Measurements from ENCODE around the gene RCOR3. TPM values are rescaled to one million over a fixed set of nuclear protein-coding genes. Genes with fewer than 3 reads are reported as not detected.

RCOR3 gene
- total RNA-seq, 2 donors from 2014 or later, result 34.7 to 37.8 TPM

DNA sequence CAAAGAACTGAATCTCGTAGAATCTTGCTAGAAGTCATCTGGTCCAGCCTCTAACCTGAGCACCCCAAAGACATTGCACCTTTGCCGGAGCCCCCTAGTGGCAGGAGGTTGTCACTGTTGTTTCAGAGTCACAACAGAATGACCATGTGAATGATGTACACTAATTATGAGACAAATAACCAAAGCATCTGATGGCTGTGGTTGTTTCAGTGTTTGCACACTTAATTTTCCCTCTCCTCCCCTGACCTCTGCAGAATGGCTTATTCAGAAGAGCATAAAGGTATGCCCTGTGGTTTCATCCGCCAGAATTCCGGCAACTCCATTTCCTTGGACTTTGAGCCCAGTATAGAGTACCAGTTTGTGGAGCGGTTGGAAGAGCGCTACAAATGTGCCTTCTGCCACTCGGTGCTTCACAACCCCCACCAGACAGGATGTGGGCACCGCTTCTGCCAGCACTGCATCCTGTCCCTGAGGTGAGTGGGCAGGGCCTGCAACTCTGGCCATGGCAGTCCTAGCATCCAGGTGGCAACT, 93.9 kb downstream of the RCOR3 start:
- H3K9me3 ChIP-seq, result no peaks in the 10 kb centered on the region
- peak; percentile 78 for DNase-seq
- H3K4me3 ChIP-seq, result no peak overlapping the region
- H3K9ac ChIP-seq (ENCODE audit: low read depth in 2 of 2, low read length in 2 of 2), result no peak overlapping the region
- TF ChIP-seq, protein P1, sequence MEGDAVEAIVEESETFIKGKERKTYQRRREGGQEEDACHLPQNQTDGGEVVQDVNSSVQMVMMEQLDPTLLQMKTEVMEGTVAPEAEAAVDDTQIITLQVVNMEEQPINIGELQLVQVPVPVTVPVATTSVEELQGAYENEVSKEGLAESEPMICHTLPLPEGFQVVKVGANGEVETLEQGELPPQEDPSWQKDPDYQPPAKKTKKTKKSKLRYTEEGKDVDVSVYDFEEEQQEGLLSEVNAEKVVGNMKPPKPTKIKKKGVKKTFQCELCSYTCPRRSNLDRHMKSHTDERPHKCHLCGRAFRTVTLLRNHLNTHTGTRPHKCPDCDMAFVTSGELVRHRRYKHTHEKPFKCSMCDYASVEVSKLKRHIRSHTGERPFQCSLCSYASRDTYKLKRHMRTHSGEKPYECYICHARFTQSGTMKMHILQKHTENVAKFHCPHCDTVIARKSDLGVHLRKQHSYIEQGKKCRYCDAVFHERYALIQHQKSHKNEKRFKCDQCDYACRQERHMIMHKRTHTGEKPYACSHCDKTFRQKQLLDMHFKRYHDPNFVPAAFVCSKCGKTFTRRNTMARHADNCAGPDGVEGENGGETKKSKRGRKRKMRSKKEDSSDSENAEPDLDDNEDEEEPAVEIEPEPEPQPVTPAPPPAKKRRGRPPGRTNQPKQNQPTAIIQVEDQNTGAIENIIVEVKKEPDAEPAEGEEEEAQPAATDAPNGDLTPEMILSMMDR (IDR thresholded peaks at IDR 0.05), result peak; percentile 81
- no peaks in the 10 kb centered on the region for H3K27me3 ChIP-seq
- intact Hi-C loops (cut with DNase I), result loop anchor here (1.0 kb wide), 1 partner anchor 30 kb away; no protein-coding TSS in a partner anchor
- no peaks in the 10 kb centered on the region for H3K4me1 ChIP-seq
- peaks cover 8% of the 10 kb centered on the region for H3K36me3 ChIP-seq
- H3K27ac ChIP-seq, result no peak overlapping the region

DNA sequence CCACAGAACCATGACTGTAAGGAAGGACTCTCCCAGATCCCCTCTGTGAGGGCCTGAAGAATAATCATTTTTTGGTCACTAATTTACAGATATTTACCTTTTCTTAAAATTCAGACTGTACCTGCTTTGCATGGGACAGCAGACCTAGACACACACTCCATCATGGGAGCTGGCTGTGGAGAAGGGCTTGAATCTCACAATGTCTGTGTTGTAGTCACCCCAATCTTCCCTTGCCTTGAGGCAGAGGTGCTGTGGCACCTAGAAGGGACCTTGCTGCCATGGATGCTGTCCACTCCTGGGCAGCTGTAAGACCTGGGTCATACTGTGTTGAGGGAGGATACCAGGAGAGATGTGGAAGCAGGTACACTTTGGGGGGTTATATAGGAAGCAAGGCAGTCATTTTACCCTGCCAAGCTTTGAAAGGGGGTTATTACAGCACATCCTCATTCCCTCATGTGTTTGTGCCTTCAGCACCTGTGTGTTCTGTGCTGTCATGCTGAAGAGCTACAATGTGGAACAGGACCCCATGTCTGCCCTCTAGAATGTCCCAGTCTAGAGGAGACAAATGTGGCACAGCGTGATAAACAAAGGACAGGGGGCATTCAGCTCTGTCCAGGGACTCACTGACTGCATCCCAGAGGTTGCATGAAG, 94.5 kb downstream of the RCOR3 start:
- H3K4me1 ChIP-seq, result no peaks in the 10 kb centered on the region
- no peaks in the 10 kb centered on the region for H3K9me3 ChIP-seq
- H3K4me3 ChIP-seq, result no peak overlapping the region
- H3K27me3 ChIP-seq, result no peaks in the 10 kb centered on the region
- intact Hi-C loops (cut with DNase I), result loop anchor here (1.0 kb wide), 1 partner anchor 30 kb away; no protein-coding TSS in a partner anchor
- TF ChIP-seq, protein P1 (IDR thresholded peaks at IDR 0.05), result no peak
- H3K36me3 ChIP-seq, result peaks cover 8% of the 10 kb centered on the region
- H3K9ac ChIP-seq (ENCODE audit: low read depth in 2 of 2, low read length in 2 of 2), result no peak overlapping the region
- H3K27ac ChIP-seq, result no peak overlapping the region
- no peak for DNase-seq

DNA sequence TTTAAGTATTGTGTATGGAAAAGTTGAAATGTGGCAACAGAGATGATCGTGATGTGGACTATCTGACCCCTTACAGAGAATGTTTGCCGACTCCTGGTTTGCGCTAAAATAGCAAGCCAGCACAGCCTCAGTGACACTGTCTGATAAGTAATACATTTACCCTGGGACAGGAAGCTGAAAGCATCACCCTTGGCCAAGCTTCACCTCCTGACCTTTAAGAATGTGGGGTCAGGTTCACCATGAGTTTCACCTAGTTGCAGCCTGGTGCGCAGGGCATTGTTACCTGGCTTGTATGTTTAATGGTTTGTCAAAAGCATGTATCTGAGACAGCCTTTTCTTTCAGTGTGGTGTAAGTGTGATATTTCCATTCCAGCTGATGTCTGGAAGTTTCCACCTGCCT, 96.7 kb downstream of the RCOR3 start:
- no peaks in the 10 kb centered on the region for H3K9me3 ChIP-seq
- H3K27me3 ChIP-seq, result no peaks in the 10 kb centered on the region
- intact Hi-C loops (cut with DNase I), result no loop called here
- H3K36me3 ChIP-seq, result peaks cover 8% of the 10 kb centered on the region
- H3K4me1 ChIP-seq, result no peaks in the 10 kb centered on the region
- no peak overlapping the region for H3K27ac ChIP-seq
- no peak for DNase-seq
- no peak overlapping the region for H3K9ac ChIP-seq (ENCODE audit: low read depth in 2 of 2, low read length in 2 of 2)
- no peak overlapping the region for H3K4me3 ChIP-seq
- TF ChIP-seq, protein P1 (IDR thresholded peaks at IDR 0.05), result no peak

DNA sequence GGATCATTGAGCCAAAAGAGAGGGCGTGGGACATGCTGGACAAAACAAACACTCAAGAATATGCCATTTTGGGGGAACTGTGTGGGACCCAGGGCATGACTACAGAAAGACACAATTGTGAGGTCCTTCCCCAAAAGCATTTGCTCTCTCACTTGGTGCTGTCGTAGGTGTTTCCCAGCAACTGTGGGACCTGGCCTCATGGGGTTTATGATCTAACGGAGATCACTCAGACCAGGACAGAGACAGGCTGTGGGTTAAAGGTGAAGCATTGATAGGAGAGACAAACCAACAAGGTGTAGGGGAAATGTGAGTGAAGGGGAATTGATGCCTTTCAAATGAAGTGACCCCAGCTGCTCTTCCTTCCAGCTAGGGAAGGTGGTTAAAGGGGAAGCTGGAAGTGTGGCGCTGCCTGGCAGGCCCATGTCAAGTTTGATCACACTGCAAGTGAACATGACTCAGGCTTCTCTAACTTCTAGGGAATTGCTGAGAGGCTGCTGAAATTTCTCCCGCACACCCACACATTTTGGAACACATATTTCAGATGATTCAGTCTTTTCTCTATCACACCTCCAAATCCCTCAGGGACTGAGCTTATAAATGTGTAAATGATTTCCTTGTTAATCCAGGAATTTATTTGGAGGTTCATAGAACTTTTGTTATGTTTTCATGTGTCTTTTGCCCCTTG, 97.7 kb downstream of the RCOR3 start:
- Histone ChIP-seq H3K4me3 (no peak overlapping the region), H3K36me3 (peaks cover 8% of the 10 kb centered on the region), H3K27ac (no peak overlapping the region), H3K4me1 (no peaks in the 10 kb centered on the region), H3K9ac (ENCODE audit: low read depth in 2 of 2, low read length in 2 of 2) (no peak overlapping the region), H3K27me3 (no peaks in the 10 kb centered on the region), H3K9me3 (no peaks in the 10 kb centered on the region)
- TF ChIP-seq, protein P1 (IDR thresholded peaks at IDR 0.05), result no peak
- intact Hi-C loops (cut with DNase I), result no loop called here
- no peak for DNase-seq

DNA sequence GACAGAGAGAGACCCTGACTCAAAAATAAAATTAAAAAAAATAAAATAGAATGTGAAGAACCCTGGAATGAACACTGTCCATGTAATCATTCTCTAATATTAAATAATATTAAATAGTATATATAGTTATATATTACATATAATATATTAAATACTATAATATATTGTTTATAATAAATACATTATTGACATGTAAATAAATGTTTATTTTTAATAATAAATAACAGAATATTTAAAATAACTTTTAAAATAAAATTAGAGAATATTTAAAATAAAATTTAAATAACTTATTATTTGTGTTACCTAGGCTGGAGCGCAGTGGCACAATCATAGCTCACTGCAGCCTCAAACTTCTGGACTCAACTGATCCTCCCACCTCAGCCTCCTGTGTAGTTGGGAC, 99.5 kb downstream of the RCOR3 start:
- peaks cover 8% of the 10 kb centered on the region for H3K36me3 ChIP-seq
- TF ChIP-seq, protein P1 (IDR thresholded peaks at IDR 0.05), result no peak
- H3K4me1 ChIP-seq, result no peaks in the 10 kb centered on the region
- no peak overlapping the region for H3K4me3 ChIP-seq
- no peaks in the 10 kb centered on the region for H3K27me3 ChIP-seq
- no peak overlapping the region for H3K27ac ChIP-seq
- H3K9ac ChIP-seq (ENCODE audit: low read depth in 2 of 2, low read length in 2 of 2), result no peak overlapping the region
- DNase-seq, result no peak
- no peaks in the 10 kb centered on the region for H3K9me3 ChIP-seq
- intact Hi-C loops (cut with DNase I), result no loop called here
